ENCODE measurements around the gene DUSP8. TPM values are rescaled to one million over a fixed set of nuclear protein-coding genes. Genes with fewer than 3 reads are reported as not detected.

The DUSP8 gene
- total RNA-seq, 1 donor from 2014 or later = 2.4 TPM

- Mint-ChIP-seq H3K36me3 (ENCODE audit: low read depth) (peaks cover 2% of the 10 kb centered on the region), H3K27me3 (ENCODE audit: insufficient read depth) (no peaks in the 10 kb centered on the region), H3K27ac (no peak overlapping the region), H3K4me1 (ENCODE audit: low read depth) (no peaks in the 10 kb centered on the region), H3K9me3 (no peaks in the 10 kb centered on the region), H3K4me3 (no peak overlapping the region)
- DNase-seq (ENCODE audit: low spot score) = no peak
- intact Hi-C loops (cut with micrococcal nuclease) = no loop called here
Observed at GRCh38 chr11:1508491-1508891, 63.6 kb downstream of the DUSP8 start.

GRCh38 chr11:1507381-1508140, 64.5 kb downstream of the DUSP8 start:
- Mint-ChIP-seq H3K27ac (no peak overlapping the region), H3K9me3 (no peaks in the 10 kb centered on the region), H3K4me3 (no peak overlapping the region), H3K4me1 (ENCODE audit: low read depth) (no peaks in the 10 kb centered on the region), H3K27me3 (ENCODE audit: insufficient read depth) (no peaks in the 10 kb centered on the region), H3K36me3 (ENCODE audit: low read depth) (no peaks in the 10 kb centered on the region)
- intact Hi-C loops (cut with micrococcal nuclease) = no loop called here
- DNase-seq (ENCODE audit: low spot score) = no peak

- H3K27me3 Mint-ChIP-seq (ENCODE audit: insufficient read depth) = no peaks in the 10 kb centered on the region
- no peaks in the 10 kb centered on the region for H3K4me1 Mint-ChIP-seq (ENCODE audit: low read depth)
- no peak for DNase-seq (ENCODE audit: low spot score)
- H3K36me3 Mint-ChIP-seq (ENCODE audit: low read depth) = no peaks in the 10 kb centered on the region
- no peak overlapping the region for H3K4me3 Mint-ChIP-seq
- no peak overlapping the region for H3K27ac Mint-ChIP-seq
- intact Hi-C loops (cut with micrococcal nuclease) = no loop called here
- H3K9me3 Mint-ChIP-seq = no peaks in the 10 kb centered on the region
Observed at GRCh38 chr11:1506981-1507380, 65.1 kb downstream of the DUSP8 start.

DNA sequence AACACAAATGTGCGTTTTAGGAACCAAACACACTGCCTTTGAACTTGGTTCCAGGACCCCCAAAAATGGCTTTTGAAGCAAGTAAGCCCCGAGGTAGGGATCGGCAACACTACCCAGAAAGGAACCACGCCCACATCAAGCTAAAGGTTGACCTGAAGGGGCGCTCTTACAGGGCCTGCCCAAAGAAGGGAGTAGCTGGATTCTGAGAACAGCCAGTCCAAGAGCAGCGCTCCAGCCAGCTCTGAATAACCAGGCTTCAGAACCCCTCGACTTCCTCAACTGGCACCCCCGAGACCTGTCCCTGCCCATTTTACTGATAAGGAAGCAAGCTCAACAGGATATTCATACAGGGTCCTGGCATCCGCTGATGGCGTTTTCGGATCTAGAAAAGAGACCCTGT, 66.6 kb downstream of the DUSP8 start:
- Mint-ChIP-seq H3K27ac (no peak overlapping the region), H3K4me1 (ENCODE audit: low read depth) (no peaks in the 10 kb centered on the region), H3K27me3 (ENCODE audit: insufficient read depth) (no peaks in the 10 kb centered on the region), H3K36me3 (ENCODE audit: low read depth) (peaks cover 9% of the 10 kb centered on the region), H3K4me3 (no peak overlapping the region), H3K9me3 (no peaks in the 10 kb centered on the region)
- intact Hi-C loops (cut with micrococcal nuclease) = no loop called here
- DNase-seq (ENCODE audit: low spot score) = no peak

DNA sequence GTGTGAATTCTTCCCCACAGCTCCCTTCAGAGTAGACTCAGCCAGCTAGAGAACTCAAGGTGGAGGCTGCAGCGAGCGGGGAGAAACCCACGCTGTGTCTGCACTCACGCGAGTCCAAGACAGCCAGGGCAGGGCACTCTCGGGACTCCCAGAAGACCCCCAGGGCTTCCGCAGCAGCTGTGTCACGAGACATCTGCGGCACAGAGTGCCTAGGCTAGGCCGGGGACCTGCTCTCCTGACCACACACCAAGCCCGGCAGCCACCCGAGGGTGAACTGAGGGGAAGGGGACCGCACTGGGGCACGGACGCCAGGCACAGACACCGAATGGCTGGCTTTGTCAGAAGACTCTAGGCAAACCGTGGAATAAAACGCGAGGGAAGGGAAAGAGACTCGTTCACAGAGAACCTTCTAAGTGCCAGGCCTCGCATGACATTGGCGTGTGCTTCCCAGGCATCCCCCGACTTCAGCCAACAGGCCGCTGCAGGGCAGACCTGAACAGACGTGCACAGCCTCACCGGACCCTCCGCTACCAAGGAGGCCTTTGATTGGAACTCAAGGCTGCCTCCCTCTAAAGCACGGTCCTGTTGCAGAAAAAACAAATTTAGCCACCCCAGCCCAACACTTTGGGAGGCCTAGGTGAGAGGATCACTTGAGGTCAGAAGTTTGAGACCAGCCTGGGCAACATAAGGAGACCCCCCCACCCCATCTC, 67.3 kb downstream of the DUSP8 start:
- DNase-seq (ENCODE audit: low spot score) = no peak
- no peak overlapping the region for H3K4me3 Mint-ChIP-seq
- intact Hi-C loops (cut with micrococcal nuclease) = no loop called here
- no peak overlapping the region for H3K27ac Mint-ChIP-seq
- no peaks in the 10 kb centered on the region for H3K27me3 Mint-ChIP-seq (ENCODE audit: insufficient read depth)
- no peaks in the 10 kb centered on the region for H3K4me1 Mint-ChIP-seq (ENCODE audit: low read depth)
- H3K9me3 Mint-ChIP-seq = no peaks in the 10 kb centered on the region
- H3K36me3 Mint-ChIP-seq (ENCODE audit: low read depth) = peaks cover 13% of the 10 kb centered on the region

DNA sequence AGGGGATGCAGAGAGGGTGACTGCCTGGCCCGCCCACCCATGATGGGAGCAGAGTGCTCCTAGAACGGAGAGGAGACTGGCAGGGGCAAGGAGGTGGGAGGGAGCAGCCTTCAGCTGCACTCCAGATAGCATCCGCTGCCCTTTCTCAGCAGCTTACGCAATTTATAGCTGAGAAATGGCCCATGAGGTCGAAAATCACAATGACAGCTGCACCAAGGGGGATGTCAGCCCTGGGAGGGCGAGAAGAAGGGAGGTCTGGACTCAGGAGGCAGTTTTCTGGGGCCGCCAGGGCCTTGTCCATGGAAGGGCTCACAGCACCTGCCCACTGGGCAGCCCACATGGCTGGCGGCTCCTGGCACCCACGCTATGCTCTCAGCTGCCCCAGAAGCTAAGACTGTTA, 67.9 kb downstream of the DUSP8 start:
- Mint-ChIP-seq H3K27me3 (ENCODE audit: insufficient read depth) (no peaks in the 10 kb centered on the region), H3K36me3 (ENCODE audit: low read depth) (peaks cover 13% of the 10 kb centered on the region), H3K27ac (no peak overlapping the region), H3K9me3 (no peaks in the 10 kb centered on the region), H3K4me3 (no peak overlapping the region), H3K4me1 (ENCODE audit: low read depth) (no peaks in the 10 kb centered on the region)
- DNase-seq (ENCODE audit: low spot score) = no peak
- intact Hi-C loops (cut with micrococcal nuclease) = no loop called here

Other genes starting within 250 kb of the DUSP8 start
- gene BRSK2, start 182.3 kb downstream of the DUSP8 start, total RNA-seq = 0.36 and 0.47 TPM in 2 replicates
- gene MOB2, start 85.5 kb downstream of the DUSP8 start, total RNA-seq = 22.6 and 27.5 TPM in 2 replicates
- gene KRTAP5-1, start 13.0 kb upstream of the DUSP8 start, total RNA-seq = not detected in 2 replicates
- gene KRTAP5-2, start 26.0 kb upstream of the DUSP8 start, total RNA-seq = not detected in 2 replicates
- not detected in 2 replicates for gene KRTAP5-3, start 36.2 kb upstream of the DUSP8 start, total RNA-seq
- gene KRTAP5-4, start 49.9 kb upstream of the DUSP8 start, total RNA-seq = not detected in 2 replicates
- gene KRTAP5-5, start 57.5 kb upstream of the DUSP8 start, total RNA-seq = not detected in 2 replicates
- not detected in 2 replicates for gene KRTAP5-6, start 124.9 kb upstream of the DUSP8 start, total RNA-seq
- gene IFITM10, start 178.3 kb upstream of the DUSP8 start, total RNA-seq = 0.32 and 0.52 TPM in 2 replicates
- gene CTSD, start 191.7 kb upstream of the DUSP8 start, total RNA-seq = 84.2 and 92.1 TPM in 2 replicates

All from activated T-helper 1 cell treated with anti-CD3 and anti-CD28 coated beads, Interleukin-12 subunit alpha, Interleukin-12 subunit beta, Interleukin-2, Interleukin-4 antibody, amounts not matched to agents 30 ng/mL and 10 ng/mL and 1 ng/mL, durations not matched to agents 14 hours and 24 hours and 36 hours (primary cell).